ENCODE data around the gene AOPEP. TPM values are rescaled to one million over a fixed set of nuclear protein-coding genes. Genes with fewer than 3 reads are reported as not detected.

AOPEP gene
- total and polyA plus RNA-seq, 9 of the 15 experiments (the other 6 are each of a cell fraction or from before 2014, with no cell fraction given): 4.5 to 19.3 (median 13.5) TPM

- TF ChIP-seq ZNF316 (IDR thresholded peaks at IDR 0.05) (peak; percentile 92), CBX2 (IDR thresholded peaks at IDR 0.05; ENCODE audit: insufficient read depth, low read length, poor library complexity, severe bottlenecking) (no peak), MAFF (IDR thresholded peaks at IDR 0.05; ENCODE audit: low read length) (peak; percentile 48), LEF1 (IDR thresholded peaks at IDR 0.05) (no peak), HIVEP1 (CRISPR knock-in tag; IDR thresholded peaks at IDR 0.05) (no peak), ZNF507 (tag; conservative IDR thresholded peaks at IDR 0.05) (no peak), C11orf30 (IDR thresholded peaks at IDR 0.05; ENCODE audit: low read depth) (peak; percentile 77), ZNF197 (CRISPR knock-in tag; IDR thresholded peaks at IDR 0.05; ENCODE audit: low read depth) (no peak), HDGF (IDR thresholded peaks at IDR 0.05) (no peak), MAFK (IDR thresholded peaks at IDR 0.05; ENCODE audit: low read length) (peak; percentile 52; the same call in 1 of the 2 replicates), MAFG (tag; conservative IDR thresholded peaks at IDR 0.05) (peak; percentile 58; the same call in 1 of the 2 replicates)
- Histone ChIP-seq H3K4me3 (no peak overlapping the region), H3K4me1 (replicated peaks in 1 of 2; ENCODE audit: control insufficient read depth in 2 of 2, insufficient read depth in 2 of 2, low read length in 2 of 2) (peaks cover 2 to 8% of the 10 kb centered on the region in 2 experiments; a peak in 4 of 5 replicates), H3K27ac (ENCODE audit: extremely low read depth, low read depth, low read length) (no peak overlapping the region), H4K20me1 (replicated peaks; ENCODE audit: control insufficient read depth, insufficient read depth, low read length) (no peaks in the 10 kb centered on the region), H3K9me1 (ENCODE audit: control insufficient read depth, insufficient read depth, low read length) (no peaks in the 10 kb centered on the region), H3K4me2 (ENCODE audit: insufficient read depth, low read length) (no peak overlapping the region), H2AFZ (ENCODE audit: low read depth, low read length) (no peak overlapping the region), H3K9ac (ENCODE audit: insufficient read depth in 1 of 2, low read depth in 2 of 2, low read length in 2 of 2) (no peak overlapping the region), H3K9me3 (replicated peaks; ENCODE audit: control insufficient read depth, insufficient read depth, low read depth, low read length) (peaks cover 4% of the 10 kb centered on the region; the same call in 1 of the 2 replicates), H3K36me3 (ENCODE audit: control insufficient read depth, insufficient read depth, low read length) (no peaks in the 10 kb centered on the region), H3K79me2 (ENCODE audit: control insufficient read depth, insufficient read depth, low read length) (peaks cover 18% of the 10 kb centered on the region), H3K27me3 (ENCODE audit: control insufficient read depth in 2 of 2, insufficient read depth in 2 of 2, low read length in 2 of 2) (no peaks in the 10 kb centered on the region)
- intact Hi-C loops (cut with micrococcal nuclease) (no loop called here), in situ Hi-C loops (cut with MboI) (no loop called here)
- no peak for FAIRE-seq
- 53% methylated on average over 6 of the region's 6 CpGs for WGBS (ENCODE audit: insufficient coverage, low coverage, missing lambda C conversion rate)
- ChIA-PET CTCF (ENCODE audit: low intra/inter-chr PET ratio) (no interaction called here), POLR2A (no interaction called here)
- no peak for ATAC-seq
- no peak for DNase-seq (ENCODE audit: extremely low read depth in 1 of 4, low spot score in 3 of 4)
- BruUV-seq (replicated peaks): no TSS peak
Observed at GRCh38 chr9:94728719-94729118, 2.2 kb downstream of the AOPEP start.

All from K562 (cell line).